DND-41 (cell line): Measurements from ENCODE around the gene PIP4K2A.
A peak's percentile ranks its signal among the peaks of the same experiment; 100 is the strongest.

Experiments
- ATAC-seq: fragments of 200-7000 bp; cut with Tn5 transposase; 3 replicates; pipeline ENCODE4 v1.9.1; 2021; ENCODE audit warnings: low read depth; ENCODE audit not compliant: insufficient read depth
- DNase-seq: peaks from one replicate; pipeline ENCODE4 v3.0.0-alpha.2; 2020
- H2AFZ ChIP-seq: 2 replicates; pipeline ENCODE4 v1.6.0; 2012; ENCODE audit warnings: low read depth, low read length
- H3K27ac ChIP-seq: 2 replicates; pipeline ENCODE4 v1.5.1; 2012; ENCODE audit warnings: low read length, inconsistent platforms
- H3K27me3 ChIP-seq: fragments of 200-600 bp; sonication (generic); 2 replicates; pipeline ENCODE4 v1.6.0; 2012; ENCODE audit warnings: low read length, mild to moderate bottlenecking, inconsistent platforms; ENCODE audit not compliant: insufficient read depth, poor library complexity
- H3K36me3 ChIP-seq: 2 replicates; pipeline ENCODE4 v1.5.1; 2012; ENCODE audit warnings: low read length, inconsistent platforms; ENCODE audit not compliant: insufficient read depth
- H3K4me1 ChIP-seq: 2 replicates; pipeline ENCODE4 v1.5.1; 2012; ENCODE audit warnings: mild to moderate bottlenecking, low read length; ENCODE audit not compliant: insufficient read depth
- H3K4me2 ChIP-seq: 2 replicates; pipeline ENCODE4 v1.6.0; 2012; ENCODE audit warnings: mild to moderate bottlenecking, moderate library complexity, low read length, inconsistent platforms; ENCODE audit not compliant: insufficient read depth
- H3K4me3 ChIP-seq, 2 experiments: fragments of 200-600 bp in 1 of 2; shearing (Covaris generic) in 1 of 2; 2 replicates each; pipeline ENCODE4 v1.5.1; 2012 to 2016; ENCODE audit warnings: inconsistent platforms in 2 of 2, low read length in 2 of 2, mild to moderate bottlenecking in 2 of 2, low read depth in 1 of 2, moderate library complexity in 1 of 2
- H3K79me2 ChIP-seq: 2 replicates; pipeline ENCODE4 v1.6.0; 2012; ENCODE audit warnings: low read length, inconsistent platforms; ENCODE audit not compliant: insufficient read depth
- H3K9ac ChIP-seq: 2 replicates; pipeline ENCODE4 v1.6.0; 2012; ENCODE audit warnings: low read depth, mild to moderate bottlenecking, inconsistent platforms, low read length, moderate library complexity
- H3K9me3 ChIP-seq: 2 replicates; pipeline ENCODE4 v1.5.1; 2012; ENCODE audit warnings: low read length, moderate library complexity, mild to moderate bottlenecking, inconsistent platforms; ENCODE audit not compliant: insufficient read depth, severe bottlenecking
- H4K20me1 ChIP-seq: 2 replicates; pipeline ENCODE4 v1.6.0; 2012; ENCODE audit warnings: low read length; ENCODE audit not compliant: insufficient read depth
- EZH2 ChIP-seq: IDR thresholded peaks from 3 replicates; pipeline ENCODE4 v1.6.1; 2012; ENCODE audit warnings: borderline replicate concordance, low read depth, mild to moderate bottlenecking, moderate library complexity, low read length, inconsistent platforms; ENCODE audit not compliant: severe bottlenecking
- TF ChIP-seq, protein P1 (sequence below): IDR thresholded peaks from 2 replicates; pipeline ENCODE4 v1.5.1; 2012; ENCODE audit warnings: borderline replicate concordance, low read length, moderate library complexity, mild to moderate bottlenecking; ENCODE audit not compliant: poor library complexity, severe bottlenecking; ENCODE audit errors: extremely low read depth

Gene PIP4K2A

DNA sequence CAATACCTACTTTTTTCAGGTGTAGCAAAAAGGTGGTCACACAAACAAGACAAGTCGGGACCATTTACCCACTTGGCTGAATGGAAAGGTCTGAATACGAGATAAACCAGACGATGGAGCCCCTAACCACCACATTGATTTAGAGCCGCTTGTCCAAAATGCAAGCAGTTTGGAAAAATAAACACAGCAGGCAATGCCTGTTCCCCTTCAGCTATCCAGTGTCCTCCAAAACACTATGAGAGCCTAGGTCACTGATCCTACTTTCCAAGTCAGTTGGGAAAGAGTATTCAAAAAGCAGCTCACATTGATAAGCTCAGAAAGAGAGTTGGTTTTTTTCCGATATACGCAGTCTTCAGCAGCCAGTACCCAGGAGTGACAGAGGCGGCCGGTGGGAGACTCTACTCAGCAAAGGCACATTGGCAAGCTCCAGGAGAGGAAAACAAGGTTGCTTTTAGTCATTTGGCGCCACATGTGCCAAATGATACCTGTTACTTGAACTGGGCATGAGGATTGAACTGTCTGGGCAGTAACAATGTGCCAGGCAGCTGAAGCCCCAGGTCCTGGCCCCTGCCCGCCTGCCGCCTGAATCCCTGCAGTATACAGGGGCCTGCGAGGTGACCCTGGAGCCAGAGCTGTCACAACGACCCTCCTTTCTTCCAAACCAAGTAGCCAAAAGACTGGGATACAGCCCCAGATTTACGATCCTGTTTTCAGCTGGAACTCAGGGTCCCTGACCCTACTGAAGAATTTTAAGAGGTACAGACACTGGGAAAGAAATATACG is 109.8 kb downstream of the PIP4K2A start:
- no peak overlapping the region for H2AFZ ChIP-seq
- peaks cover 29% of the 10 kb centered on the region for H3K4me1 ChIP-seq
- no peak for TF ChIP-seq EZH2
- TF ChIP-seq, protein P1, sequence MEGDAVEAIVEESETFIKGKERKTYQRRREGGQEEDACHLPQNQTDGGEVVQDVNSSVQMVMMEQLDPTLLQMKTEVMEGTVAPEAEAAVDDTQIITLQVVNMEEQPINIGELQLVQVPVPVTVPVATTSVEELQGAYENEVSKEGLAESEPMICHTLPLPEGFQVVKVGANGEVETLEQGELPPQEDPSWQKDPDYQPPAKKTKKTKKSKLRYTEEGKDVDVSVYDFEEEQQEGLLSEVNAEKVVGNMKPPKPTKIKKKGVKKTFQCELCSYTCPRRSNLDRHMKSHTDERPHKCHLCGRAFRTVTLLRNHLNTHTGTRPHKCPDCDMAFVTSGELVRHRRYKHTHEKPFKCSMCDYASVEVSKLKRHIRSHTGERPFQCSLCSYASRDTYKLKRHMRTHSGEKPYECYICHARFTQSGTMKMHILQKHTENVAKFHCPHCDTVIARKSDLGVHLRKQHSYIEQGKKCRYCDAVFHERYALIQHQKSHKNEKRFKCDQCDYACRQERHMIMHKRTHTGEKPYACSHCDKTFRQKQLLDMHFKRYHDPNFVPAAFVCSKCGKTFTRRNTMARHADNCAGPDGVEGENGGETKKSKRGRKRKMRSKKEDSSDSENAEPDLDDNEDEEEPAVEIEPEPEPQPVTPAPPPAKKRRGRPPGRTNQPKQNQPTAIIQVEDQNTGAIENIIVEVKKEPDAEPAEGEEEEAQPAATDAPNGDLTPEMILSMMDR, result no peak
- H3K4me2 ChIP-seq, result no peak overlapping the region
- no peaks in the 10 kb centered on the region; the same call in 1 of the 2 replicates for H3K79me2 ChIP-seq
- H3K36me3 ChIP-seq, result peaks cover 43% of the 10 kb centered on the region
- ATAC-seq (no peak), DNase-seq (no peak)
- no peaks in the 10 kb centered on the region for H3K27me3 ChIP-seq
- no peak overlapping the region for H3K27ac ChIP-seq
- no peak overlapping the region for H3K9ac ChIP-seq
- no peaks in the 10 kb centered on the region for H3K9me3 ChIP-seq
- peaks cover 20% of the 10 kb centered on the region for H4K20me1 ChIP-seq
- H3K4me3 ChIP-seq, result no peak overlapping the region

DNA sequence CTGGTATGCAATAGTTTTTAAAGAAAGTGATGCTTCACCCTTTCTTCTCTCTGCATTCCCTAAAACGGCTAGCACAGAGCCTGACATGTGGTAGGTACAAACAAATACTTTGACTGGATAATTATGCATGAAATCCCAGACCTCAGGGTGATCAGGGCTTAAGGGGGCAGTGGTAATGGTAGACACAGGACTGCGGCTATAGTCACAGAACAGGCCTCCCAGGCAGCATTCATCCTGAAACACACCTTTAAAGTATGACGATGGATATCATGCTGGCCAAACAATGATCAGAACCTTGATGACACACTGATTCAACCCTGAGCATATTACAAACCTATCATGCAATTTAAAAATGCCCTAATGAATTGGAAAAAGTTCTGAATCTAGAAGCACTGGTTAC is 110.8 kb downstream of the PIP4K2A start:
- H4K20me1 ChIP-seq, result peaks cover 25% of the 10 kb centered on the region
- H3K4me1 ChIP-seq, result peaks cover 29% of the 10 kb centered on the region
- H3K79me2 ChIP-seq, result peaks cover 2% of the 10 kb centered on the region; the same call in 1 of the 2 replicates
- no peaks in the 10 kb centered on the region for H3K9me3 ChIP-seq
- no peak overlapping the region for H3K4me3 ChIP-seq
- TF ChIP-seq, protein P1, result no peak
- no peak for TF ChIP-seq EZH2
- H3K27ac ChIP-seq, result no peak overlapping the region
- H3K36me3 ChIP-seq, result peaks cover 39% of the 10 kb centered on the region
- H3K27me3 ChIP-seq, result no peaks in the 10 kb centered on the region
- no peak overlapping the region for H3K4me2 ChIP-seq
- no peak overlapping the region for H2AFZ ChIP-seq
- DNase-seq (no peak), ATAC-seq (no peak)
- no peak overlapping the region for H3K9ac ChIP-seq

GRCh38 chr10:22601618-22602017 is 112.8 kb downstream of the PIP4K2A start:
- peaks cover 6% of the 10 kb centered on the region; the same call in 1 of the 2 replicates for H3K79me2 ChIP-seq
- H3K4me2 ChIP-seq, result no peak overlapping the region
- H3K4me3 ChIP-seq, result no peak overlapping the region
- no peaks in the 10 kb centered on the region for H3K9me3 ChIP-seq
- H3K27ac ChIP-seq, result peak overlapping the region; percentile 59
- H3K9ac ChIP-seq, result no peak overlapping the region
- no peaks in the 10 kb centered on the region for H3K27me3 ChIP-seq
- H2AFZ ChIP-seq, result no peak overlapping the region
- TF ChIP-seq EZH2, result no peak
- TF ChIP-seq, protein P1, result no peak
- H4K20me1 ChIP-seq, result peaks cover 25% of the 10 kb centered on the region
- peaks cover 27% of the 10 kb centered on the region for H3K36me3 ChIP-seq
- H3K4me1 ChIP-seq, result peaks cover 20% of the 10 kb centered on the region
- ATAC-seq, result no peak
- no peak for DNase-seq
